K562 (cell line): ENCODE measurements around the gene A1BG. TPM values are rescaled to one million over a fixed set of nuclear protein-coding genes. Genes with fewer than 3 reads are reported as not detected.

Experiments used
- ADNP ChIP-seq: fragments of 200-800 bp; sonication (Bioruptor generic); IDR thresholded peaks from 2 replicates; pipeline ENCODE4 v1.6.1; 2016; ENCODE audit warnings: missing genetic modification characterization, missing compliant biosample characterization
- CBX1 ChIP-seq: sonication (generic); IDR thresholded peaks from 2 replicates; pipeline ENCODE4 v1.6.1; 2016; ENCODE audit warnings: antibody characterized with exemption, low read depth, mild to moderate bottlenecking
- CHD2 ChIP-seq: IDR thresholded peaks from 2 replicates; pipeline ENCODE4 v1.6.1; 2011; ENCODE audit warnings: low read depth, low read length
- MCM5 ChIP-seq: fragments of 450-650 bp; IDR thresholded peaks from 2 replicates; pipeline ENCODE4 v1.6.1; 2016; ENCODE audit warnings: low read depth
- MEF2D ChIP-seq: conservative IDR thresholded peaks from 2 replicates; pipeline ENCODE4 v1.6.1; 2016; ENCODE audit warnings: low read depth, missing genetic modification characterization, missing compliant biosample characterization
- POLR3A ChIP-seq: IDR thresholded peaks from 2 replicates; pipeline ENCODE4 v1.6.1; 2011; ENCODE audit warnings: borderline replicate concordance, mild to moderate bottlenecking, moderate library complexity; ENCODE audit not compliant: insufficient read length, insufficient read depth; ENCODE audit errors: extremely low read depth
- PYGO2 ChIP-seq: fragments of 450-650 bp; IDR thresholded peaks from 2 replicates; pipeline ENCODE4 v1.6.1; 2016; ENCODE audit warnings: mild to moderate bottlenecking, missing genetic modification characterization, moderate library complexity, missing compliant biosample characterization
- SIN3A ChIP-seq, 2 experiments: fragments of 150-350 bp in 1 of 2; IDR thresholded peaks; 2 replicates each; pipeline ENCODE4 v1.6.1; 2011 to 2016; ENCODE audit warnings: borderline replicate concordance in 2 of 2, low read depth in 2 of 2, low read length in 2 of 2, mild to moderate bottlenecking in 2 of 2, moderate library complexity in 2 of 2; ENCODE audit not compliant: control insufficient read depth in 1 of 2
- TSHZ1 ChIP-seq: fragments of 250-450 bp; sonication (Bioruptor Pico); IDR thresholded peaks from 2 replicates; pipeline ENCODE4 v1.4.0; 2020; ENCODE audit warnings: mild to moderate bottlenecking, moderate library complexity
- ZFP36 ChIP-seq: fragments of 150-350 bp; IDR thresholded peaks from 2 replicates; pipeline ENCODE4 v1.6.1; 2018; ENCODE audit warnings: low read length, low read depth; ENCODE audit not compliant: partially characterized antibody
- ZNF146 ChIP-seq: IDR thresholded peaks from one replicate; pipeline ENCODE4 v1.6.1; 2018; ENCODE audit warnings: missing compliant biosample characterization; ENCODE audit not compliant: unreplicated experiment
- ZNF77 ChIP-seq: fragments of 250-450 bp; sonication (Bioruptor Pico); IDR thresholded peaks from 2 replicates; pipeline ENCODE4 v1.5.0; 2020
- ZNF778 ChIP-seq: fragments of 450-650 bp; formaldehyde crosslinking; IDR thresholded peaks from 2 replicates; pipeline ENCODE4 v1.4.0; 2020; ENCODE audit warnings: mild to moderate bottlenecking, moderate library complexity
- polyA plus RNA-seq, 8 experiments: library from polyadenylated mRNA; depleted of rRNA in 4 of 8; stranded (reverse) in 5 of 8; unstranded in 3 of 8; fragments of >200 nt; fragmentation: Nextera tagmentation in 2 of 8; fragmentation: Illumina TruSeq in 1 of 8; extraction: Ambion mirVana in 2 of 8; extraction: Trizol in 1 of 8; gene quantifications; 2 replicates each; pipeline versions ENCODE4 v1.2.1 to v1.2.3, GENCODE V29; 2011 to 2014; ENCODE audit warnings: inconsistent platforms in 1 of 8, missing spikeins in 1 of 8
- total RNA-seq, 7 experiments: library from RNA; depleted of rRNA in 6 of 7; stranded (reverse); fragments of >200 nt in 6 of 7; fragmentation: Illumina TruSeq in 2 of 7; extraction: Trizol in 2 of 7; gene quantifications; 2 replicates each; pipeline versions ENCODE4 v1.2.1 to v1.2.3, GENCODE V29; 2011 to 2021; ENCODE audit warnings: low replicate concordance in 1 of 7
- TF ChIP-seq, protein P1 (sequence below): fragments of 200-800 bp; sonication (Bioruptor generic); IDR thresholded peaks from 2 replicates; pipeline ENCODE4 v1.6.1; 2016; ENCODE audit warnings: missing genetic modification characterization, missing compliant biosample characterization
- TF ChIP-seq, protein P2 (sequence below): sonication (generic); formaldehyde crosslinking; IDR thresholded peaks from 2 replicates; pipeline ENCODE4 v1.8.0; 2023; ENCODE audit warnings: mild to moderate bottlenecking, missing genetic modification reagents

A1BG gene
- total and polyA plus RNA-seq, 9 of the 15 experiments (the other 6 are each of a cell fraction or from before 2014, with no cell fraction given): 0.10 to 19.8 (median 2.6) TPM

GRCh38 chr19:58362272-58362994 is 9.1 kb upstream of the A1BG start, which contains the start of gene ZNF497 (continued):
- TF ChIP-seq MEF2D (tag) (no peak), PYGO2 (no peak), CBX1 (peak; percentile 56; the same call in 1 of the 2 replicates), MCM5 (no peak), SIN3A (IDR thresholded peaks at IDR 0.05; ENCODE audit: borderline replicate concordance in 2 of 2, control insufficient read depth in 1 of 2, low read depth in 2 of 2, low read length in 2 of 2) (peak; percentile 99 to 100), TSHZ1 (no peak), ZFP36 (no peak), CHD2 (no peak), ZNF77 (CRISPR knock-in tag) (no peak), ZNF778 (CRISPR knock-in tag) (no peak), POLR3A (no peak), ADNP (tag) (no peak), ZNF146 (CRISPR knock-in tag) (no peak)
- TF ChIP-seq, protein P1, sequence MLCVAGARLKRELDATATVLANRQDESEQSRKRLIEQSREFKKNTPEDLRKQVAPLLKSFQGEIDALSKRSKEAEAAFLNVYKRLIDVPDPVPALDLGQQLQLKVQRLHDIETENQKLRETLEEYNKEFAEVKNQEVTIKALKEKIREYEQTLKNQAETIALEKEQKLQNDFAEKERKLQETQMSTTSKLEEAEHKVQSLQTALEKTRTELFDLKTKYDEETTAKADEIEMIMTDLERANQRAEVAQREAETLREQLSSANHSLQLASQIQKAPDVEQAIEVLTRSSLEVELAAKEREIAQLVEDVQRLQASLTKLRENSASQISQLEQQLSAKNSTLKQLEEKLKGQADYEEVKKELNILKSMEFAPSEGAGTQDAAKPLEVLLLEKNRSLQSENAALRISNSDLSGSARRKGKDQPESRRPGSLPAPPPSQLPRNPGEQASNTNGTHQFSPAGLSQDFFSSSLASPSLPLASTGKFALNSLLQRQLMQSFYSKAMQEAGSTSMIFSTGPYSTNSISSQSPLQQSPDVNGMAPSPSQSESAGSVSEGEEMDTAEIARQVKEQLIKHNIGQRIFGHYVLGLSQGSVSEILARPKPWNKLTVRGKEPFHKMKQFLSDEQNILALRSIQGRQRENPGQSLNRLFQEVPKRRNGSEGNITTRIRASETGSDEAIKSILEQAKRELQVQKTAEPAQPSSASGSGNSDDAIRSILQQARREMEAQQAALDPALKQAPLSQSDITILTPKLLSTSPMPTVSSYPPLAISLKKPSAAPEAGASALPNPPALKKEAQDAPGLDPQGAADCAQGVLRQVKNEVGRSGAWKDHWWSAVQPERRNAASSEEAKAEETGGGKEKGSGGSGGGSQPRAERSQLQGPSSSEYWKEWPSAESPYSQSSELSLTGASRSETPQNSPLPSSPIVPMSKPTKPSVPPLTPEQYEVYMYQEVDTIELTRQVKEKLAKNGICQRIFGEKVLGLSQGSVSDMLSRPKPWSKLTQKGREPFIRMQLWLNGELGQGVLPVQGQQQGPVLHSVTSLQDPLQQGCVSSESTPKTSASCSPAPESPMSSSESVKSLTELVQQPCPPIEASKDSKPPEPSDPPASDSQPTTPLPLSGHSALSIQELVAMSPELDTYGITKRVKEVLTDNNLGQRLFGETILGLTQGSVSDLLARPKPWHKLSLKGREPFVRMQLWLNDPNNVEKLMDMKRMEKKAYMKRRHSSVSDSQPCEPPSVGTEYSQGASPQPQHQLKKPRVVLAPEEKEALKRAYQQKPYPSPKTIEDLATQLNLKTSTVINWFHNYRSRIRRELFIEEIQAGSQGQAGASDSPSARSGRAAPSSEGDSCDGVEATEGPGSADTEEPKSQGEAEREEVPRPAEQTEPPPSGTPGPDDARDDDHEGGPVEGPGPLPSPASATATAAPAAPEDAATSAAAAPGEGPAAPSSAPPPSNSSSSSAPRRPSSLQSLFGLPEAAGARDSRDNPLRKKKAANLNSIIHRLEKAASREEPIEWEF: no peak
- TF ChIP-seq, protein P2, sequence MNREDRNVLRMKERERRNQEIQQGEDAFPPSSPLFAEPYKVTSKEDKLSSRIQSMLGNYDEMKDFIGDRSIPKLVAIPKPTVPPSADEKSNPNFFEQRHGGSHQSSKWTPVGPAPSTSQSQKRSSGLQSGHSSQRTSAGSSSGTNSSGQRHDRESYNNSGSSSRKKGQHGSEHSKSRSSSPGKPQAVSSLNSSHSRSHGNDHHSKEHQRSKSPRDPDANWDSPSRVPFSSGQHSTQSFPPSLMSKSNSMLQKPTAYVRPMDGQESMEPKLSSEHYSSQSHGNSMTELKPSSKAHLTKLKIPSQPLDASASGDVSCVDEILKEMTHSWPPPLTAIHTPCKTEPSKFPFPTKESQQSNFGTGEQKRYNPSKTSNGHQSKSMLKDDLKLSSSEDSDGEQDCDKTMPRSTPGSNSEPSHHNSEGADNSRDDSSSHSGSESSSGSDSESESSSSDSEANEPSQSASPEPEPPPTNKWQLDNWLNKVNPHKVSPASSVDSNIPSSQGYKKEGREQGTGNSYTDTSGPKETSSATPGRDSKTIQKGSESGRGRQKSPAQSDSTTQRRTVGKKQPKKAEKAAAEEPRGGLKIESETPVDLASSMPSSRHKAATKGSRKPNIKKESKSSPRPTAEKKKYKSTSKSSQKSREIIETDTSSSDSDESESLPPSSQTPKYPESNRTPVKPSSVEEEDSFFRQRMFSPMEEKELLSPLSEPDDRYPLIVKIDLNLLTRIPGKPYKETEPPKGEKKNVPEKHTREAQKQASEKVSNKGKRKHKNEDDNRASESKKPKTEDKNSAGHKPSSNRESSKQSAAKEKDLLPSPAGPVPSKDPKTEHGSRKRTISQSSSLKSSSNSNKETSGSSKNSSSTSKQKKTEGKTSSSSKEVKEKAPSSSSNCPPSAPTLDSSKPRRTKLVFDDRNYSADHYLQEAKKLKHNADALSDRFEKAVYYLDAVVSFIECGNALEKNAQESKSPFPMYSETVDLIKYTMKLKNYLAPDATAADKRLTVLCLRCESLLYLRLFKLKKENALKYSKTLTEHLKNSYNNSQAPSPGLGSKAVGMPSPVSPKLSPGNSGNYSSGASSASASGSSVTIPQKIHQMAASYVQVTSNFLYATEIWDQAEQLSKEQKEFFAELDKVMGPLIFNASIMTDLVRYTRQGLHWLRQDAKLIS (CRISPR knock-in tag): peak; percentile 6; the same call in 1 of the 2 replicates
